GM12872 (cell line): Measurements from ENCODE around the gene PCBD1.

Experiments
- CTCF ChIP-seq: IDR thresholded peaks from 3 replicates; pipeline ENCODE4 v1.5.1; 2011; ENCODE audit warnings: low read depth, mild to moderate bottlenecking, low read length, moderate library complexity; ENCODE audit not compliant: insufficient read depth

The PCBD1 gene

GRCh38 chr10:70866424-70866823 is 21.9 kb downstream of the PCBD1 start:
- TF ChIP-seq CTCF = no peak

GRCh38 chr10:70864935-70865334 is 23.4 kb downstream of the PCBD1 start:
- TF ChIP-seq CTCF = no peak

- no peak for TF ChIP-seq CTCF
Measured at GRCh38 chr10:70863470-70864160, 24.8 kb downstream of the PCBD1 start.

GRCh38 chr10:70858759-70859158 is 29.6 kb downstream of the PCBD1 start:
- TF ChIP-seq CTCF = no peak

- TF ChIP-seq CTCF = no peak
Measured at GRCh38 chr10:70856454-70856853, 31.9 kb downstream of the PCBD1 start.

GRCh38 chr10:70853457-70853856 is 34.9 kb downstream of the PCBD1 start:
- no peak for TF ChIP-seq CTCF

GRCh38 chr10:70853038-70853437 is 35.3 kb downstream of the PCBD1 start:
- TF ChIP-seq CTCF = no peak
